Measurements from ENCODE around the gene CDH6.

CDH6 gene

DNA sequence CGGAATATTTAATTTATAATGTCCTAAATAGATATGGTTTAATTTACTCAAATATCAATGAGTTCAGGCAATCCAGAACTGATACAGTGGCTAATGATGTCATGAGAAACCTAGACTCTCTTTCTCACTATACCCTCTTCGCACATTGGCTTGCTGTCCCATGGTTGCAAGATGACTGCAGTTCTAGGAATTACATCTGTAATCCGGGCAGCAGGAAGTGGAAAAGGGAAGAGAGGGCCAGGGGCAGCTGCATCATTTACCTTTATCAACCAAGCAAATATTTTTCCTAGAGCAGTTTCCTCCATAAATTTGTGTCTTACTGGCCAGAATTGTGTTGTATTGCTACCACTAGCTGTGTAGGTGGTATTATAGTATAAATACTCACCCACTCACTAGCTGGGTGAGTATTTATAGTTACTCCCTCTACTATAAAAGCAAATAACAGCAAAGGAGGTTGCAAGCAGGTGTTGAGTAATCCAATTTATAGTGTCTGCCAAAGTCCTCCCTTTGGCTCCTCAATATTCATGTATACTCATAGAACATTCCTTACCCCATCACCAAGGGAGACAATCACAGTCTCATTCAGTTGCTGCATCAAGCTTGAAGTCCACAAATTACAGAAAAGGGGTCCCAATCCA lies 169.6 kb downstream of the CDH6 start:
- Histone ChIP-seq H4K20me1 (ENCODE audit: insufficient read depth, low read length) (no peaks in the 10 kb centered on the region), H3K9ac (ENCODE audit: low read depth, low read length) (no peak overlapping the region), H3K27ac (ENCODE audit: low read length) (no peak overlapping the region), H2AFZ (ENCODE audit: low read depth, low read length) (no peak overlapping the region), H3K4me2 (ENCODE audit: insufficient read depth, low read length) (no peak overlapping the region), H3K9me3 (ENCODE audit: insufficient read depth, low read length, severe bottlenecking) (no peaks in the 10 kb centered on the region), H3K4me3 (ENCODE audit: low read depth in 1 of 2, low read length in 2 of 2) (no peak overlapping the region), H3K79me2 (ENCODE audit: insufficient read depth, low read length) (no peaks in the 10 kb centered on the region), H3K36me3 (ENCODE audit: insufficient read depth, low read length) (no peaks in the 10 kb centered on the region), H3K27me3 (ENCODE audit: insufficient read depth, low read length, poor library complexity) (no peaks in the 10 kb centered on the region), H3K4me1 (ENCODE audit: insufficient read depth, low read length) (no peaks in the 10 kb centered on the region)
- DNase-seq, result no peak
- no peak for TF ChIP-seq EZH2 (IDR thresholded peaks at IDR 0.05; ENCODE audit: borderline replicate concordance, low read depth, low read length, severe bottlenecking)
- TF ChIP-seq, protein P1, sequence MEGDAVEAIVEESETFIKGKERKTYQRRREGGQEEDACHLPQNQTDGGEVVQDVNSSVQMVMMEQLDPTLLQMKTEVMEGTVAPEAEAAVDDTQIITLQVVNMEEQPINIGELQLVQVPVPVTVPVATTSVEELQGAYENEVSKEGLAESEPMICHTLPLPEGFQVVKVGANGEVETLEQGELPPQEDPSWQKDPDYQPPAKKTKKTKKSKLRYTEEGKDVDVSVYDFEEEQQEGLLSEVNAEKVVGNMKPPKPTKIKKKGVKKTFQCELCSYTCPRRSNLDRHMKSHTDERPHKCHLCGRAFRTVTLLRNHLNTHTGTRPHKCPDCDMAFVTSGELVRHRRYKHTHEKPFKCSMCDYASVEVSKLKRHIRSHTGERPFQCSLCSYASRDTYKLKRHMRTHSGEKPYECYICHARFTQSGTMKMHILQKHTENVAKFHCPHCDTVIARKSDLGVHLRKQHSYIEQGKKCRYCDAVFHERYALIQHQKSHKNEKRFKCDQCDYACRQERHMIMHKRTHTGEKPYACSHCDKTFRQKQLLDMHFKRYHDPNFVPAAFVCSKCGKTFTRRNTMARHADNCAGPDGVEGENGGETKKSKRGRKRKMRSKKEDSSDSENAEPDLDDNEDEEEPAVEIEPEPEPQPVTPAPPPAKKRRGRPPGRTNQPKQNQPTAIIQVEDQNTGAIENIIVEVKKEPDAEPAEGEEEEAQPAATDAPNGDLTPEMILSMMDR (IDR thresholded peaks at IDR 0.05; ENCODE audit: borderline replicate concordance, extremely low read depth, low read length, poor library complexity, severe bottlenecking), result no peak
- ATAC-seq (ENCODE audit: insufficient read depth, low read depth), result no peak

- Histone ChIP-seq H3K9me3 (ENCODE audit: insufficient read depth, low read length, severe bottlenecking) (no peaks in the 10 kb centered on the region), H3K27me3 (ENCODE audit: insufficient read depth, low read length, poor library complexity) (no peaks in the 10 kb centered on the region), H4K20me1 (ENCODE audit: insufficient read depth, low read length) (no peaks in the 10 kb centered on the region), H3K4me2 (ENCODE audit: insufficient read depth, low read length) (no peak overlapping the region), H3K4me1 (ENCODE audit: insufficient read depth, low read length) (no peaks in the 10 kb centered on the region), H2AFZ (ENCODE audit: low read depth, low read length) (no peak overlapping the region), H3K9ac (ENCODE audit: low read depth, low read length) (no peak overlapping the region), H3K4me3 (ENCODE audit: low read depth in 1 of 2, low read length in 2 of 2) (no peak overlapping the region), H3K36me3 (ENCODE audit: insufficient read depth, low read length) (no peaks in the 10 kb centered on the region), H3K27ac (ENCODE audit: low read length) (no peak overlapping the region), H3K79me2 (ENCODE audit: insufficient read depth, low read length) (no peaks in the 10 kb centered on the region)
- TF ChIP-seq, protein P1 (IDR thresholded peaks at IDR 0.05; ENCODE audit: borderline replicate concordance, extremely low read depth, low read length, poor library complexity, severe bottlenecking), result no peak
- no peak for DNase-seq
- ATAC-seq (ENCODE audit: insufficient read depth, low read depth), result no peak
Measured at GRCh38 chr5:31364881-31365636, 171.6 kb downstream of the CDH6 start.

DNA sequence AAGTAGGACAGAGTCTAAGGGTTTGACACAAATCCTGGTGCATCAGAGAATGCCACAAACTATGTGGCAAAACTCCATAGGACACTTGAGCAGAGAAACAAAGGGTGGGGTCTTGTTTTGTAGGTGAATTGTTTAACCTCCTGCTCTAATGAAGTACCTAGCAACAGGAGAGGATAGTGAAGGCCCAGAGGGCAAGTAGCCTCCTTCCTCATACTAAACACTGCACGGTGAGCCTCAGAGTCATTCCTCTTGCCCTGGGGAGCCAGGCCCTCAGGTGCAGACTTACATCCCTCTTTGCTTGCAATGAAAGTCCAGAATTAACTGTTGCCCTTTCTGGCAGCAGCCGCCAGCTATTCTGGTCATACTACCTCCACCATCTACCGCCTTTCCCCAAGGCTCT lies 172.3 kb downstream of the CDH6 start:
- Histone ChIP-seq H3K27me3 (ENCODE audit: insufficient read depth, low read length, poor library complexity) (no peaks in the 10 kb centered on the region), H3K4me2 (ENCODE audit: insufficient read depth, low read length) (no peak overlapping the region), H4K20me1 (ENCODE audit: insufficient read depth, low read length) (no peaks in the 10 kb centered on the region), H3K9me3 (ENCODE audit: insufficient read depth, low read length, severe bottlenecking) (no peaks in the 10 kb centered on the region), H3K9ac (ENCODE audit: low read depth, low read length) (no peak overlapping the region), H3K79me2 (ENCODE audit: insufficient read depth, low read length) (no peaks in the 10 kb centered on the region), H3K4me3 (ENCODE audit: low read depth in 1 of 2, low read length in 2 of 2) (no peak overlapping the region), H3K4me1 (ENCODE audit: insufficient read depth, low read length) (no peaks in the 10 kb centered on the region), H3K27ac (ENCODE audit: low read length) (no peak overlapping the region), H3K36me3 (ENCODE audit: insufficient read depth, low read length) (no peaks in the 10 kb centered on the region), H2AFZ (ENCODE audit: low read depth, low read length) (no peak overlapping the region)
- DNase-seq, result no peak
- ATAC-seq (ENCODE audit: insufficient read depth, low read depth), result no peak
- TF ChIP-seq, protein P1 (IDR thresholded peaks at IDR 0.05; ENCODE audit: borderline replicate concordance, extremely low read depth, low read length, poor library complexity, severe bottlenecking), result no peak
- no peak for TF ChIP-seq EZH2 (IDR thresholded peaks at IDR 0.05; ENCODE audit: borderline replicate concordance, low read depth, low read length, severe bottlenecking)

Measured in DND-41 (cell line).